ENCODE measurements around the gene DDAH2. TPM values are rescaled to one million over a fixed set of nuclear protein-coding genes. Genes with fewer than 3 reads are reported as not detected.
"Not testable (repeated sequence)": the region's sequence is repeated elsewhere in the genome, so short reads cannot be mapped to it uniquely, and the experiment has no call there.

The DDAH2 gene
- total RNA-seq, 4 donors from 2014 or later: 99.9 to 117 (median 114) TPM

DNA sequence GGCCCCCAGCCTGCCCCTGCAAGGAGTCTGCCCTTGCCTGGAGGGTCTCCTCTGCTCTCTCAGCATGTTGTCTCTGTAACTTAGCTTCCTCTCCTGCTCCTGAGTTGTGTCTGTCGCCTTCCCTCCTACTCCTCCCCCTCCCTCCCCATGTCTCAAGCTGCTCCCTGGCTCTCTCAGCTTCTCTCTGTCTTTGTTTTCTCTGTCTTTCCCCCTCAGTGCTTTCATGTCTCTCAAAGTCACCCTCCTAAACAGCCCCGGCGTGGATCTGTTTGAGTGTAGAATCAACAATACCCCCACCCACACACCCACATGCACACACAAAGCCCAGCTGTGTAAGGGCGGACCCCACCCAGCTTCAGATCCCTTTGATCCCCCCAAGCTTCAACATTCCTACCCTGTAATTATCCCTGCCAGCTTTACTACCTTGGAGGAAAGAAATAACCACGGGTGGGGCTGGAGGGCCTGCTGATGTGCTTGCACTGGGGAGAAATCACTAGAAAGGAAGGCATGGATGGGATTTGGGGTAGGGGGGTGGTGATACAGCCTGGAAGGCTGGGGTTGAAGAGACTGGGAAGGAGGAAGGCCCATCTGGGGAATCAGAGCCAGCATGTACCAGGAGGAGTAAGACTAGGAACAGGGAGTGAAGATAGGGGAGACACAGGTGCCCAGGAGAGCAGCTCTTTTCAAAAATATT, 15.0 kb downstream of the DDAH2 start:
- Histone ChIP-seq H3K4me1 (peaks cover 29 to 45% of the 10 kb centered on the region in 2 donors), H3K27ac (peak overlapping the region; percentile 67 to 85 (median 84)), H3K27me3 (no peaks in the 10 kb centered on the region), H3K9me3 (no peaks in the 10 kb centered on the region), H3K4me3 (replicated peaks in 1 of 3) (no peak overlapping the region), H3K36me3 (no peaks in the 10 kb centered on the region)
- peak; percentile 62 to 65 for DNase-seq
- TF ChIP-seq POLR2A (IDR thresholded peaks at IDR 0.05): no peak
- TF ChIP-seq, protein P1, sequence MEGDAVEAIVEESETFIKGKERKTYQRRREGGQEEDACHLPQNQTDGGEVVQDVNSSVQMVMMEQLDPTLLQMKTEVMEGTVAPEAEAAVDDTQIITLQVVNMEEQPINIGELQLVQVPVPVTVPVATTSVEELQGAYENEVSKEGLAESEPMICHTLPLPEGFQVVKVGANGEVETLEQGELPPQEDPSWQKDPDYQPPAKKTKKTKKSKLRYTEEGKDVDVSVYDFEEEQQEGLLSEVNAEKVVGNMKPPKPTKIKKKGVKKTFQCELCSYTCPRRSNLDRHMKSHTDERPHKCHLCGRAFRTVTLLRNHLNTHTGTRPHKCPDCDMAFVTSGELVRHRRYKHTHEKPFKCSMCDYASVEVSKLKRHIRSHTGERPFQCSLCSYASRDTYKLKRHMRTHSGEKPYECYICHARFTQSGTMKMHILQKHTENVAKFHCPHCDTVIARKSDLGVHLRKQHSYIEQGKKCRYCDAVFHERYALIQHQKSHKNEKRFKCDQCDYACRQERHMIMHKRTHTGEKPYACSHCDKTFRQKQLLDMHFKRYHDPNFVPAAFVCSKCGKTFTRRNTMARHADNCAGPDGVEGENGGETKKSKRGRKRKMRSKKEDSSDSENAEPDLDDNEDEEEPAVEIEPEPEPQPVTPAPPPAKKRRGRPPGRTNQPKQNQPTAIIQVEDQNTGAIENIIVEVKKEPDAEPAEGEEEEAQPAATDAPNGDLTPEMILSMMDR (IDR thresholded peaks at IDR 0.05): no peak
- 17 to 33% methylated on average over 5 of the region's 5 CpGs for WGBS, 2 donors
- intact Hi-C loops (cut with DNase I): no loop called here

DNA sequence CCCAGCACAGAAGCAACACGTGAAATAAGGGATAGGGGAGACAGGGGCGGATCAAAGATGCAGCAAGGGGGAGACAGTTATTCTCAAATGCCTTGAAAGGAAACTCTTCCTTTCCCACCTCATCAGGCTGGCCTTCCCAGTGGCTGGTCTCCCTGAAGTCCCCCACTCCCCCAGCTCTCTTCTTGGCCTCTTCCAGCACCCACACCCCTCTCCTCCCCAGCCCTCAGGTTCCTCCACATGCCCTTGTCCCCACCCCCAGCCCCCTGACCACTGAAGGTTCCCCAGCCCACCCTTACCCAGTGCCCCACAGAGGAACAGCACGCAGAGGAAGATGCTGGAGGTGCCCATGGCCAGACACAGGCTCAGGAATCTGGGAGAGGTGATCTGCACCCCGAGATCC, 15.6 kb downstream of the DDAH2 start:
- Histone ChIP-seq H3K9me3 (no peaks in the 10 kb centered on the region), H3K36me3 (no peaks in the 10 kb centered on the region), H3K27me3 (no peaks in the 10 kb centered on the region), H3K4me3 (replicated peaks in 1 of 3) (no peak overlapping the region), H3K27ac (peak overlapping the region; percentile 67 to 85 (median 84)), H3K4me1 (peaks cover 22 to 39% of the 10 kb centered on the region in 2 donors)
- DNase-seq: no peak
- 47 to 89% methylated on average over 2 to 4 of the region's 4 CpGs for WGBS, 2 donors
- TF ChIP-seq, protein P1 (IDR thresholded peaks at IDR 0.05): no peak
- no peak for TF ChIP-seq POLR2A (IDR thresholded peaks at IDR 0.05)
- intact Hi-C loops (cut with DNase I): no loop called here

DNA sequence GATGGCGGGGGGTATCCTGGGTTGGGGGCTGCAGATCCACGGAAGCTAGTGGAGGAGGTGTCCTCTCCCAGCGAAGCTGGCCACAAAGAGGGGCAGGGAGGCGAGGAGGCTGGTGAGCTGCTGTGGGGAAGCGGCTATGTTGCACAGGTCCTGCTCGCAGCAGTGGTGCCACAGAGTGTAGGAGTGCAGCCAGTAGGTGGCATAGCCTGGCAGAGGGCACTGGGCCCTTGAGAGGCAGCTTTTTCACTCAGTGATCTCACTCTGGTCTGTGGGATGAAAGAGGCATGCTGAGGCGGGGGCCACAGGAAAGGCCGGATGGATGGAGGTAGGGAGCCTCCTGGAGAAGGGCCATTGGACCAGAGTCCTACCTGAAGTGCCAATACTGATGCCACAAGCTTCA, 16.8 kb downstream of the DDAH2 start:
- Histone ChIP-seq H3K9me3 (no peaks in the 10 kb centered on the region), H3K4me3 (replicated peaks in 1 of 3) (no peak overlapping the region), H3K27ac (no peak overlapping the region), H3K4me1 (peaks cover 15 to 29% of the 10 kb centered on the region in 2 donors), H3K36me3 (no peaks in the 10 kb centered on the region), H3K27me3 (no peaks in the 10 kb centered on the region)
- intact Hi-C loops (cut with DNase I): no loop called here
- WGBS, 2 donors: 87 to 93% methylated on average over 8 of the region's 8 CpGs
- no peak for DNase-seq
- TF ChIP-seq, protein P1 (IDR thresholded peaks at IDR 0.05): no peak
- TF ChIP-seq POLR2A (IDR thresholded peaks at IDR 0.05): no peak

DNA sequence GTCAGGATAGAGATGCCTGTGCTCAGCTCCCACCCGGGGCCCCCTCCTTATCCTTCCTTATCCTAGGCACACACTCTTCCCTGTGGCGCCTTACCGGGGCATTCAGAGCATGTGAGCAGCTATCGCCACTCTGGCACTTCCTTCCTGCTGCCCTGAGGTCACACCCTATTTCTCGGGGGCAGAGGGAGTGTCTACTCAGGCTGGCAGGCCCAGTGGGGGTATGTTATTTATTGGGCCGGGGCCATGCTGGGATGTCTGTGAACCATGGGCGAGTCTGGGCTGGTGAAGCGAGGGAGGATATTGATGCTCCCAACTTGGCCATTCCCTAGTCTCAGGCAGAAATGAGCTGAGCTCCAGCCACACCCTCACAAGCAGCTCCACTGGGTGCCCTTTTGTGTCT, 17.9 kb downstream of the DDAH2 start:
- intact Hi-C loops (cut with DNase I): no loop called here
- Histone ChIP-seq H3K4me1 (peaks cover 15 to 28% of the 10 kb centered on the region in 2 donors), H3K27me3 (no peaks in the 10 kb centered on the region), H3K4me3 (replicated peaks in 1 of 3) (no peak overlapping the region), H3K27ac (no peak overlapping the region), H3K9me3 (no peaks in the 10 kb centered on the region), H3K36me3 (no peaks in the 10 kb centered on the region)
- no peak for DNase-seq
- TF ChIP-seq, protein P1 (IDR thresholded peaks at IDR 0.05): no peak
- TF ChIP-seq POLR2A (IDR thresholded peaks at IDR 0.05): no peak
- WGBS, 2 donors: 65 to 73% methylated on average over 8 of the region's 8 CpGs

DNA sequence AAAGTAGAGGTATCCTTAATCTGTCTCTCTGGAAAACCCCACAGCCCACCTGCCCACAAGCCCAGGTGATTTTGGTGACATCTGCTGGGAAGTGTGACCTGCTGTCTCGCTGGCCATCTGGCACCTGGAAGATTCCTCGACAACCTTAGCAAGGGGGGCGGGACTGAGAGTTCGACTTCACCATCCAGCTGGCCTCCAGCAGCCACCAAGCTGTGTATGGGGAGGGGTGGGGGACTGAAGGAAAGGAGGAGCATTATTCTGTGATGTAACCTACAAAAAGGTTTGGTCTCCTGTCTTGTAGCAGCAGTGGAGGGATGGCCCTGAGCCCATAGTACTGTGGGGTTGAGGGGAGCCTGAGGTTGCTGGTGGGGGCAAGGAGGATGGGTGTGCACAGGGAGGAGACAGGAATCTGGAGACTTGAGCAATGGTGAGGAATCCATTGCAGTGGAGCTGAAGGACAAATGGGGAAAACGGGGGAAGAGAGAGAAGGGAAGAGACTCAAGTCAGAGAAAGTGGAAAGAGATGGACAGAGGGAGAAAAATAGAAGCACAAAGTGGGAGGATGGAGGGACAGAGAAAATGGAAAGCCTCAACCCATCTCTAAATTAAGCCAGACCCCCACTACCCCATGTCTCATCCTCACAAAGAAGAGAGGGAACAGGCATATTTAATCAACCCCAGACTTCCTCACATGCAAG, 18.4 kb downstream of the DDAH2 start:
- H3K9me3 ChIP-seq: no peaks in the 10 kb centered on the region
- H3K27me3 ChIP-seq: no peaks in the 10 kb centered on the region
- WGBS, 2 donors: 72 to 75% methylated on average over 5 of the region's 5 CpGs
- no peaks in the 10 kb centered on the region for H3K36me3 ChIP-seq
- no peak for TF ChIP-seq POLR2A (IDR thresholded peaks at IDR 0.05)
- TF ChIP-seq, protein P1 (IDR thresholded peaks at IDR 0.05): no peak
- intact Hi-C loops (cut with DNase I): no loop called here
- peaks cover 15 to 28% of the 10 kb centered on the region in 2 donors for H3K4me1 ChIP-seq
- H3K27ac ChIP-seq: no peak overlapping the region
- H3K4me3 ChIP-seq (replicated peaks in 1 of 3): no peak overlapping the region
- no peak for DNase-seq

DNA sequence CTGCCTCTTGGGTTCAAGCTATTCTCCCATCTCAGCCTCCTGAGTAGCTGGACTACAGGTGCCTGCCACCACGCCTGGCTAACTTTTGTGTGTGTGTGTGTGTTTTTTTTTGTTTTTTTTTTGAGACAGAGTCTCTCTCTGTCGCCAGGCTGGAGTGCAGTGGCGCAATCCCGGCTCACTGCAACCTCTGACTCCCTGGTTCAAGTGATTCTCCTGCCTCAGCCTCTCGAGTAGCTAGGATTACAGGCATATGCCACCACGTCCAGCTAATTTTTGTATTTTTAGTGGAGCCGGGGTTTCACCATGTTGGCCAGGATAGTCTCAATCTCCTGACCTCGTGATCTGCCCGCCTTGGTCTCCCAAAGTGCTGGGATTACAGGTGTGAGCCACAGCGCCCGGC, 19.9 kb downstream of the DDAH2 start:
- H3K4me3 ChIP-seq (replicated peaks in 1 of 3); H3K27me3 ChIP-seq; H3K27ac ChIP-seq; H3K36me3 ChIP-seq; H3K9me3 ChIP-seq; intact Hi-C loops (cut with DNase I): not testable (repeated sequence)
- WGBS, 2 donors: 63 to 75% methylated on average over 10 to 11 of the region's 11 CpGs
- H3K4me1 ChIP-seq: peaks cover 10 to 23% of the 10 kb centered on the region in 2 donors
- peak; percentile 37 to 48 for DNase-seq
